ENCODE measurements around the gene OXLD1. TPM values are rescaled to one million over a fixed set of nuclear protein-coding genes. Genes with fewer than 3 reads are reported as not detected.

OXLD1 gene
- total RNA-seq, 1 experiment from 2014 or later, result 75.9 TPM

GRCh38 chr17:81697261-81698044, 31.0 kb upstream of the OXLD1 start:
- Histone ChIP-seq H3K9ac (ENCODE audit: low read length) (no peak overlapping the region), H3K36me3 (ENCODE audit: control insufficient read depth in 1 of 2, insufficient read depth in 2 of 2, low read length in 2 of 2) (peaks cover 46 to 71% of the 10 kb centered on the region in 2 experiments), H2AFZ (ENCODE audit: low read depth, low read length, poor library complexity, severe bottlenecking) (no peak overlapping the region), H3K4me2 (ENCODE audit: low read length) (no peak overlapping the region), H3K4me3 (replicated peaks in 1 of 2; ENCODE audit: low read depth in 1 of 2, low read length in 2 of 2) (no peak overlapping the region), H3K27ac (ENCODE audit: low read depth, low read length) (peak overlapping the region; percentile 27; the same call in 1 of the 2 replicates), H3K4me1 (ENCODE audit: control insufficient read depth in 1 of 2, insufficient read depth in 2 of 2, low read length in 2 of 2) (peaks cover 9 to 18% of the 10 kb centered on the region in 2 experiments), H3K79me2 (ENCODE audit: insufficient read depth, low read length) (peaks cover 84% of the 10 kb centered on the region), H3K9me3 (ENCODE audit: control insufficient read depth in 1 of 2, insufficient read depth in 1 of 2, low read depth in 1 of 2, low read length in 2 of 2) (no peaks in the 10 kb centered on the region), H3K9me2 (ENCODE audit: insufficient read depth) (no peaks in the 10 kb centered on the region), H4K20me1 (ENCODE audit: insufficient read depth) (no peaks in the 10 kb centered on the region; the same call in 1 of the 2 replicates), H3K27me3 (ENCODE audit: insufficient read depth, low read length) (no peaks in the 10 kb centered on the region)
- ChIA-PET RAD21 (ENCODE audit: low non-redundant PET in 1 of 2, low total read pairs in 2 of 2, uncharacterized antibody in 2 of 2, unreplicated experiment in 2 of 2) (no interaction called here), CTCF (no interaction called here), POLR2A (no interaction called here)
- ATAC-seq (no peak), DNase-seq (ENCODE audit: low read depth, low spot score) (no peak)
- TF ChIP-seq POLR2A (IDR thresholded peaks at IDR 0.05; ENCODE audit: borderline replicate concordance, extremely low read depth, insufficient read depth, insufficient read length), result no peak
- BruUV-seq (replicated peaks), result no TSS peak
- intact Hi-C loops (cut with micrococcal nuclease), result loop anchor here (10.0 kb wide), 1 partner anchor 143 kb away; the partner anchor contains the start of gene FAAP100

- H3K27me3 ChIP-seq (ENCODE audit: insufficient read depth, low read length), result no peaks in the 10 kb centered on the region
- TF ChIP-seq POLR2AphosphoS5 (IDR thresholded peaks at IDR 0.05; ENCODE audit: low read depth, low read length), result peak; percentile 20
- TF ChIP-seq POLR2A (IDR thresholded peaks at IDR 0.05; ENCODE audit: borderline replicate concordance, extremely low read depth, insufficient read depth, insufficient read length), result no peak
- TSS peak; percentile 17 for BruUV-seq (replicated peaks)
- ChIA-PET POLR2A (no interaction called here), CTCF (no interaction called here), RAD21 (ENCODE audit: low non-redundant PET in 1 of 2, low total read pairs in 2 of 2, uncharacterized antibody in 2 of 2, unreplicated experiment in 2 of 2) (no interaction called here)
- no peak overlapping the region for H3K9ac ChIP-seq (ENCODE audit: low read length)
- no peaks in the 10 kb centered on the region for H4K20me1 ChIP-seq (ENCODE audit: insufficient read depth)
- H3K9me2 ChIP-seq (ENCODE audit: insufficient read depth), result no peaks in the 10 kb centered on the region
- no peak for ATAC-seq
- H3K4me3 ChIP-seq (replicated peaks in 1 of 2; ENCODE audit: low read depth in 1 of 2, low read length in 2 of 2), result no peak overlapping the region
- peaks cover 54 to 78% of the 10 kb centered on the region in 2 experiments for H3K36me3 ChIP-seq (ENCODE audit: control insufficient read depth in 1 of 2, insufficient read depth in 2 of 2, low read length in 2 of 2)
- peaks cover 84% of the 10 kb centered on the region for H3K79me2 ChIP-seq (ENCODE audit: insufficient read depth, low read length)
- intact Hi-C loops (cut with micrococcal nuclease), result loop anchor here (10.0 kb wide), 1 partner anchor 142 kb away; the partner anchor contains the start of gene FAAP100
- H3K4me1 ChIP-seq (ENCODE audit: control insufficient read depth in 1 of 2, insufficient read depth in 2 of 2, low read length in 2 of 2), result peaks cover 3 to 9% of the 10 kb centered on the region in 2 experiments; a peak in 3 of 4 replicates
- no peak overlapping the region for H2AFZ ChIP-seq (ENCODE audit: low read depth, low read length, poor library complexity, severe bottlenecking)
- H3K27ac ChIP-seq (ENCODE audit: low read depth, low read length), result peak overlapping the region; percentile 27; the same call in 1 of the 2 replicates
- DNase-seq (ENCODE audit: low read depth, low spot score), result no peak
- H3K4me2 ChIP-seq (ENCODE audit: low read length), result no peak overlapping the region
- no peaks in the 10 kb centered on the region for H3K9me3 ChIP-seq (ENCODE audit: control insufficient read depth in 1 of 2, insufficient read depth in 1 of 2, low read depth in 1 of 2, low read length in 2 of 2)
Measured at GRCh38 chr17:81696218-81696941, 30.0 kb upstream of the OXLD1 start.

All from HCT116 (cell line).